ENCODE data around the gene NUDC.
"Not testable (repeated sequence)": the region's sequence is repeated elsewhere in the genome, so short reads cannot be mapped to it uniquely, and the experiment has no call there.

Gene NUDC

GRCh38 chr1:26953374-26953773, 31.8 kb downstream of the NUDC start:
- DNase-seq, result no peak

- DNase-seq, result no peak
Measured at GRCh38 chr1:26956321-26956720, 34.8 kb downstream of the NUDC start.

GRCh38 chr1:26957306-26957705, 35.8 kb downstream of the NUDC start:
- no peak for DNase-seq

GRCh38 chr1:26959270-26959669, 37.7 kb downstream of the NUDC start:
- DNase-seq, result no peak

GRCh38 chr1:26959722-26960624, 38.4 kb downstream of the NUDC start, which contains the start of gene KDF1:
KDF1 (minus strand) TSS chr1:26960468; CDS start chr1:26952380, 8,088 bp downstream.
- peak; percentile 70 for DNase-seq

GRCh38 chr1:26960625-26960966, 39.1 kb downstream of the NUDC start:
- no peak for DNase-seq

GRCh38 chr1:26961826-26962225, 40.3 kb downstream of the NUDC start:
- DNase-seq, result no peak

- no peak for DNase-seq
Measured at GRCh38 chr1:26965213-26965612, 43.7 kb downstream of the NUDC start.

GRCh38 chr1:26965628-26966027, 44.1 kb downstream of the NUDC start:
- DNase-seq, result no peak

- DNase-seq, result no peak
Measured at GRCh38 chr1:26970810-26971209, 49.3 kb downstream of the NUDC start.

GRCh38 chr1:26971590-26971989, 50.0 kb downstream of the NUDC start:
- DNase-seq, result no peak

- DNase-seq, result no peak
Measured at GRCh38 chr1:26972390-26972789, 50.8 kb downstream of the NUDC start.

GRCh38 chr1:26972821-26973220, 51.3 kb downstream of the NUDC start:
- no peak for DNase-seq

- no peak for DNase-seq
Measured at GRCh38 chr1:26976621-26977510, 55.3 kb downstream of the NUDC start.

- no peak for DNase-seq
Measured at GRCh38 chr1:26978901-26979300, 57.4 kb downstream of the NUDC start.

- DNase-seq, result no peak
Measured at GRCh38 chr1:26981146-26981846, 59.8 kb downstream of the NUDC start.

- DNase-seq, result no peak
Measured at GRCh38 chr1:26983863-26984262, 62.3 kb downstream of the NUDC start.

- no peak for DNase-seq
Measured at GRCh38 chr1:26984291-26984690, 62.7 kb downstream of the NUDC start.

GRCh38 chr1:26986658-26987057, 65.1 kb downstream of the NUDC start:
- DNase-seq, result no peak

- DNase-seq, result not testable (repeated sequence)
Measured at GRCh38 chr1:26989403-26990109, 68.0 kb downstream of the NUDC start.

- DNase-seq, result no peak
Measured at GRCh38 chr1:26991310-26992116, 70.0 kb downstream of the NUDC start.
